ENCODE results near the gene TMEM82. TPM values are rescaled to one million over a fixed set of nuclear protein-coding genes. Genes with fewer than 3 reads are reported as not detected.

TMEM82 gene
- total RNA-seq, 1 experiment from 2014 or later, result not detected

GRCh38 chr1:15720861-15721260, 21.4 kb upstream of the TMEM82 start:
- no peak for DNase-seq (ENCODE audit: low spot score)

GRCh38 chr1:15722411-15722810, 19.9 kb upstream of the TMEM82 start:
- no peak for DNase-seq (ENCODE audit: low spot score)

- no peak for DNase-seq (ENCODE audit: low spot score)
These were observed 19.3 kb upstream of the TMEM82 start for GRCh38 chr1:15722836-15723532.

- DNase-seq (ENCODE audit: low spot score), result no peak
These were observed 18.6 kb upstream of the TMEM82 start for GRCh38 chr1:15723631-15724246.

- no peak for DNase-seq (ENCODE audit: low spot score)
These were observed 17.1 kb upstream of the TMEM82 start for GRCh38 chr1:15724949-15725880.

GRCh38 chr1:15726508-15726907, 15.8 kb upstream of the TMEM82 start:
- no peak for DNase-seq (ENCODE audit: low spot score)

GRCh38 chr1:15727021-15727420, 15.3 kb upstream of the TMEM82 start:
- DNase-seq (ENCODE audit: low spot score), result no peak

GRCh38 chr1:15727424-15727823, 14.9 kb upstream of the TMEM82 start:
- no peak for DNase-seq (ENCODE audit: low spot score)

GRCh38 chr1:15727866-15728534, 14.3 kb upstream of the TMEM82 start:
- DNase-seq (ENCODE audit: low spot score), result no peak

GRCh38 chr1:15728937-15729657, 13.2 kb upstream of the TMEM82 start:
- no peak for DNase-seq (ENCODE audit: low spot score)

GRCh38 chr1:15730423-15730822, 11.9 kb upstream of the TMEM82 start:
- no peak for DNase-seq (ENCODE audit: low spot score)

- DNase-seq (ENCODE audit: low spot score), result no peak
These were observed 11.4 kb upstream of the TMEM82 start for GRCh38 chr1:15730936-15731335.

GRCh38 chr1:15731735-15732685, 10.3 kb upstream of the TMEM82 start:
- DNase-seq (ENCODE audit: low spot score), result no peak

- DNase-seq (ENCODE audit: low spot score), result no peak
These were observed 9.6 kb upstream of the TMEM82 start for GRCh38 chr1:15732686-15733081.

GRCh38 chr1:15733218-15733725, 9.0 kb upstream of the TMEM82 start:
- DNase-seq (ENCODE audit: low spot score), result no peak

- no peak for DNase-seq (ENCODE audit: low spot score)
These were observed 8.5 kb upstream of the TMEM82 start for GRCh38 chr1:15733726-15734226.

- DNase-seq (ENCODE audit: low spot score), result no peak
These were observed 8.0 kb upstream of the TMEM82 start for GRCh38 chr1:15734296-15734695.

GRCh38 chr1:15734901-15735300, 7.4 kb upstream of the TMEM82 start:
- DNase-seq (ENCODE audit: low spot score), result no peak

- no peak for DNase-seq (ENCODE audit: low spot score)
These were observed 6.8 kb upstream of the TMEM82 start for GRCh38 chr1:15735304-15736037.
